ES-I3 (cell line): ENCODE results near the gene RMDN3.

Experiments used
- H3K36me3 ChIP-seq: 2 replicates; pipeline ENCODE4 v1.6.1; 2013; ENCODE audit warnings: mild to moderate bottlenecking, low read length, control low read depth, moderate library complexity; ENCODE audit not compliant: insufficient read depth
- H3K4me1 ChIP-seq: 2 replicates; pipeline ENCODE4 v1.6.1; 2013; ENCODE audit warnings: mild to moderate bottlenecking, control low read depth, low read length; ENCODE audit not compliant: insufficient read depth
- H3K9ac ChIP-seq: 2 replicates; pipeline ENCODE4 v1.6.1; 2013; ENCODE audit warnings: low read depth, mild to moderate bottlenecking, low read length, moderate library complexity
- H3K9me3 ChIP-seq: 2 replicates; pipeline ENCODE4 v1.6.1; 2013; ENCODE audit warnings: mild to moderate bottlenecking, low read length, moderate library complexity; ENCODE audit not compliant: control insufficient read depth, insufficient read depth

RMDN3 gene

DNA sequence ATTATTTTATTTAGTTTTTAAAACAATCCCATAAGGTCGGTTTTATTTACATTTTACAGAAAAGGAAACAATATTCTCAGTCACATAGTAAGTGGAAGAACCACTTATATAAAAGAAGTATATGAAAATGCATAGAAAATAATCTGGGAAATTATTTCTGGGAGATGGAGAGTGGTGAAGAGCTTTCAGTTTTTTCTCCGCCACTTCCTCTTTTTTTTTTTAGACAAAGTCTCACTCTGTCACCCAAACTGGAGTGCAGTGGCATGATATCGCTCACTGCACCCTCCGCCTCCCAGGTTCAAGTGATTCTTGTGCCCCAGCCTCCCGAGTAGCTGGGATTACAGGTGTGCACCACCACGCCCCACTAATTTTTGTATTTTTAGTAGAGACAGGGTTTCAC lies 38.9 kb downstream of the RMDN3 start:
- Histone ChIP-seq H3K4me1 (no peaks in the 10 kb centered on the region), H3K36me3 (peaks cover 7% of the 10 kb centered on the region; the same call in 1 of the 2 replicates), H3K9me3 (no peaks in the 10 kb centered on the region), H3K9ac (no peak overlapping the region)

DNA sequence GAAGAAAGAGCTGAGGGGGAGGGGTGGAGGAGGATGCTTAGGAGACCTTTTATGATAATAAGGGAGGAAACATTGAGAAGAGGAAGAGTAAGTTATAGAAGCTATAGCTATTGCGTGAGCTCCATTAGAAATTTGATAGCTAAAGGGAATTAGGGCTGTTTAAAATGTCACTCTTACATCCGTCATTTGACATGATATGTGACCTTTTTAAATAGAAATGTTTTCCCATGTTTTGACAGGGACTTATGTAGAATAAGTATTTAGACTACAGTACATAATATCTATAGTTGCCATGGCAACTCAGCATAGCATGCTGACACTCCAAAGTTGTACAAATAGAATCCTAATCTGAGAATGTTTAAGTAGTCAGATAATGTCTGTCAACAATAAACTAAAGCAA lies 40.9 kb downstream of the RMDN3 start:
- H3K9me3 ChIP-seq, result no peaks in the 10 kb centered on the region
- H3K36me3 ChIP-seq, result peaks cover 12% of the 10 kb centered on the region; the same call in 1 of the 2 replicates
- no peak overlapping the region for H3K9ac ChIP-seq
- no peaks in the 10 kb centered on the region for H3K4me1 ChIP-seq

- H3K36me3 ChIP-seq, result peaks cover 16% of the 10 kb centered on the region
- no peaks in the 10 kb centered on the region for H3K9me3 ChIP-seq
- H3K9ac ChIP-seq, result no peak overlapping the region
- no peaks in the 10 kb centered on the region for H3K4me1 ChIP-seq
Measured at GRCh38 chr15:40706121-40706520, 48.9 kb downstream of the RMDN3 start.

DNA sequence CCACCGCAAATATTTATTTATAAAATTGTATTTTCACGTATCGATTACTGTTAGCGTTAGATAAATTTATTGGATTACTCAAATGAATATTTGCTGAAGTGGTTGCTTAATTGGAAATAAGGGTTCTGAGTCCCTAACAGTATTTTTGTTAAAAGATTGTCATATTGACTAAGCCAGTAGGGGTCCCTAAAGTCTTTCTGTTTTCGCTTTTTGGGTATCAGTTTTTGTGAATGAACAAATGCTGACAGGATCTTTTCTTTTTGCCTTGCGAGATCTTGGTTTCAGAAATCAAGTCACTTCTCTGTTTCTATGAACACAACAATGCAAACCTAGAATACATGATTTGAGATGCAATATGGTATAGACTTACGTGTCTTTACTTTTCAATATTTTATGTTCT lies 53.0 kb downstream of the RMDN3 start:
- Histone ChIP-seq H3K36me3 (peaks cover 11% of the 10 kb centered on the region), H3K4me1 (no peaks in the 10 kb centered on the region), H3K9me3 (no peaks in the 10 kb centered on the region), H3K9ac (no peak overlapping the region)

DNA sequence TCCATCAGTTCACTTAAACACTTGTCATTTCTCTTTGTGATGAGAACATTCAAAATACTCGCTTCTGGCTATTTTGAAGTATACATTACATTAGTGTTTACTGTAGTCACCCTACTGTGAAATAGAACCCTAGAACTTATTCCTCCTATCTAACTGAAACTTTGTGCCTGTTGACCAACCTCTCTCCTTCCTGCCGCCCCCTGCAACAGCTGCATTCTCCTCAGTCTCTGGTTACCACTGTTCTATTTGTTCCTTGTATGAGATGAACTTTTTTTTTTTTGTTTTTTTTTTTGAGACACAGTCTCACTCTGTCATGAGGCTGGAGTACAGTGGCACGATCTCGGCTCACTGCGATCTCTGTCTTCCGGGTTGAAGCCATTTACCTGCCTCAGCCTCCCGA lies 57.1 kb downstream of the RMDN3 start:
- Histone ChIP-seq H3K4me1 (no peaks in the 10 kb centered on the region; the same call in 1 of the 2 replicates), H3K9ac (no peak overlapping the region), H3K36me3 (peaks cover 3% of the 10 kb centered on the region; the same call in 1 of the 2 replicates), H3K9me3 (no peaks in the 10 kb centered on the region)

DNA sequence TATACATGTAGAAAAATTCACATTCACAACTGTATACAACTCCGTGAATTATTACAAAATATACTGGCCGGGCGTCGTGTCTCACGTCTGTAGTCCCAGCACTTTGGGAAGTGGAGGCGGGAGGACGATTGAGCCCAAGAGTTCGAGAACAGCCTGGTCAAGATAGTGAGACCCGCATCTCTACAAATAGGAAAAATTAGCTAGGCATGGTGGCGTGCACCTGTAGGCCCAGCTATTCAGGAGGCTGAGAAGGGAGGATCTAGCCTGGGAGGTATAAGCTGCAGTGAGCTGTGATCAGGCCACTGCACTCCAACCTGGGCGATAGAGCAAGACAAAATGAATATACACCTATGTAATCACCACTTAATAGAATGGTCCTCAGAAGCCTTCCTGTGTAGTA lies 58.8 kb downstream of the RMDN3 start:
- H3K9ac ChIP-seq, result peak overlapping the region; percentile 99; the same call in 1 of the 2 replicates
- no peaks in the 10 kb centered on the region; the same call in 1 of the 2 replicates for H3K36me3 ChIP-seq
- H3K9me3 ChIP-seq, result no peaks in the 10 kb centered on the region
- no peaks in the 10 kb centered on the region; the same call in 1 of the 2 replicates for H3K4me1 ChIP-seq

GRCh38 chr15:40695469-40695890 lies 59.6 kb downstream of the RMDN3 start:
- Histone ChIP-seq H3K9me3 (no peaks in the 10 kb centered on the region), H3K9ac (peak overlapping the region; percentile 99), H3K4me1 (no peaks in the 10 kb centered on the region; the same call in 1 of the 2 replicates), H3K36me3 (no peaks in the 10 kb centered on the region; the same call in 1 of the 2 replicates)

- Histone ChIP-seq H3K36me3 (no peaks in the 10 kb centered on the region), H3K9me3 (no peaks in the 10 kb centered on the region), H3K9ac (peak within 1 kb of the TSS; percentile 99), H3K4me1 (no peaks in the 10 kb centered on the region; the same call in 1 of the 2 replicates)
Measured at GRCh38 chr15:40694688-40695468, 60.2 kb downstream of the RMDN3 start, which contains the start of gene RAD51. Gene RAD51, plus strand, starts transcription at chr15:40695174. Its CDS starts 3,585 bp downstream, at chr15:40698759.

GRCh38 chr15:40693904-40694687 lies 61.0 kb downstream of the RMDN3 start:
- Histone ChIP-seq H3K4me1 (peaks cover 4% of the 10 kb centered on the region; the same call in 1 of the 2 replicates), H3K36me3 (no peaks in the 10 kb centered on the region), H3K9me3 (no peaks in the 10 kb centered on the region), H3K9ac (peak overlapping the region; percentile 99)

GRCh38 chr15:40691737-40692136 lies 63.3 kb downstream of the RMDN3 start:
- H3K4me1 ChIP-seq, result peaks cover 8% of the 10 kb centered on the region; the same call in 1 of the 2 replicates

DNA sequence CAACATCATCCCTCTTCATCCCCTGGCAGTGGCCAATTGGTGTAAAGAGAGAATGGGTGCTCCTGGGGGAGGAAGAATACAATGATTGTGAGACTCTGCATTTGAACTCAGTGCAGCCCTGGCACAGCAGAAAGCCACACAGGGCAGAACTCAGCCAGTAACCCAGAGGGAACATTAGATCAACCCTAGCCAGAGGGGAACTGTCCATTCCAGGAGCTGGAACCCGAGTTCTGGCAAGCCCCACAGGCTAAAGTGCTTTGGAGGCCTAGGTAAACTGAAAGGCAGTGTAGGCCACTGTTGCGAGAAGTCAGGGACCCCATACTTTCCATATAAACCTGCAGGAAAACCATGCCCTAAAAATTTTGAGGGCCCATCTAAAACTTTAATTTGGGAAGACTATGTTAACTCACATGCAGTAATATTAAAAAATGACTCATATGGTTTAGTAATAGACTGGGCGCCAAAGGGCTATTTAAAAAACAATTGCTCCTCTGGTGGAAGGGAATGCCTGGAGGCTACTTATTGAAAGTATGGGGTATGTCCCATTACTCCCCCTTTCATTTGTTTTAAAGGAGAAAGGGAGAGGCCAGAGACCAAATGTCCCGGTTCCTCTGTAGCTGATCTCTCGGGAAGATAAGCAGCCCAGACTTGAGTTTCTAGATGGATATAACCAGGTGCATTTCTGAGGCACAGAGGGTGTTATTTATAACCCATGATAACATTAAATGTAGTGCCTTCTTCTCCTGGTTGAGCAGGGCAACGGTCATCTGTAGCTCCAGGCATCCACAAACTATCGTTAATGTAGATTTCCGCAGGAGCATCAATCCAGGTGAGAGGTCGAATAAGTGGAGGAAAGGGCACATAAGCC lies 65.9 kb downstream of the RMDN3 start:
- no peak overlapping the region for H3K9ac ChIP-seq

More at GRCh38 chr15:40691737-40692136, 63.3 kb downstream of the RMDN3 start:
- H3K36me3 ChIP-seq, result no peaks in the 10 kb centered on the region
- H3K9me3 ChIP-seq, result no peaks in the 10 kb centered on the region
- H3K9ac ChIP-seq, result no peak overlapping the region

More for the DNA sequence above, 65.9 kb downstream of the RMDN3 start:
- H3K4me1 ChIP-seq, result peaks cover 8% of the 10 kb centered on the region; the same call in 1 of the 2 replicates
- no peaks in the 10 kb centered on the region for H3K9me3 ChIP-seq
- no peaks in the 10 kb centered on the region for H3K36me3 ChIP-seq
